Heart right ventricle (tissue), 16 donors: ENCODE measurements around the gene EOGT. TPM values are rescaled to one million over a fixed set of nuclear protein-coding genes. Genes with fewer than 3 reads are reported as not detected.

Source experiments
- ATAC-seq, 8 donors: fragments of 200-7000 bp; cut with Tn5 transposase; one replicate each; pipeline ENCODE4 v1.9.1; 2020; ENCODE audit warnings: mild to moderate bottlenecking in 8 of 8, moderate library complexity in 8 of 8, moderate number of reproducible peaks in 1 of 8
- DNase-seq, 2 donors: peaks; one replicate each; pipeline ENCODE4 v3.0.0-alpha.2; 2020
- H3K27ac ChIP-seq, 10 donors: fragments of 200-600 bp; sonication (generic) in 2 of 10; one replicate each; pipeline versions ENCODE4 v1.5.0 to v1.8.0; 2020 to 2022; ENCODE audit warnings: mild to moderate bottlenecking in 3 of 10
- H3K27me3 ChIP-seq, 7 donors: fragments of 200-600 bp; one replicate each; pipeline ENCODE4 v1.8.0; 2021 to 2022; ENCODE audit warnings: mild to moderate bottlenecking in 2 of 7
- H3K36me3 ChIP-seq, 9 donors: fragments of 200-600 bp; sonication (generic) in 1 of 9; one replicate each; pipeline versions ENCODE4 v1.5.0 to v1.8.0; 2020 to 2022; ENCODE audit warnings: mild to moderate bottlenecking in 2 of 9
- H3K4me1 ChIP-seq, 9 donors: fragments of 200-600 bp; sonication (generic) in 1 of 9; one replicate each; pipeline versions ENCODE4 v1.5.0 to v1.8.0; 2020 to 2022; ENCODE audit warnings: mild to moderate bottlenecking in 4 of 9
- H3K4me3 ChIP-seq, 10 donors: fragments of 200-600 bp; sonication (generic) in 2 of 10; one replicate each; pipeline versions ENCODE4 v1.5.0 to v1.8.0; 2020 to 2022; ENCODE audit warnings: mild to moderate bottlenecking in 7 of 10, moderate library complexity in 2 of 10
- H3K9me3 ChIP-seq, 11 donors: fragments of 200-600 bp in 10 of 11; sonication (generic) in 2 of 11; one replicate each; pipeline versions ENCODE4 v1.5.0 to v1.8.0; 2013 to 2022; ENCODE audit warnings: mild to moderate bottlenecking in 2 of 11, control low read depth in 1 of 11, moderate library complexity in 1 of 11
- WGBS, 2 donors: extraction: QIAGEN DNeasy Blood & Tissue Kit; methylation state at CpG; one replicate each; pipeline ENCODE4 v1.1.7; 2013; ENCODE audit warnings: inconsistent platforms in 1 of 2; 5-methylcytosine and 5-hydroxymethylcytosine counted together
- intact Hi-C, 10 donors: fragments of 100-400 bp; cut with DNase I; formaldehyde crosslinking; loops; one replicate each; pipeline versions ENCODE4 v1.11.1 to v1.14.2; 2022
- polyA plus RNA-seq, 2 donors: library from polyadenylated mRNA; stranded (reverse); fragments of 200-250 nt; gene quantifications; one replicate each; pipeline ENCODE4 v1.2.3, GENCODE V29; 2013
- total RNA-seq, 10 donors: library from RNA; stranded (reverse); fragmentation: NEBNext Ultra II Directional in 3 of 10; extraction: Animal tissue kit (Norgen Biotek cat#: 25700) in 3 of 10; gene quantifications; one replicate each; pipeline versions ENCODE4 v1.2.1 to v1.2.4, GENCODE V29; 2021 to 2023
- TF ChIP-seq, protein P1 (sequence below), 9 donors: fragments of 200-600 bp; sonication (generic) in 2 of 9; IDR thresholded peaks; one replicate each; pipeline versions ENCODE4 v1.5.0 to v1.8.0; 2021 to 2022; ENCODE audit warnings: antibody characterized with exemption in 9 of 9, mild to moderate bottlenecking in 5 of 9, moderate library complexity in 1 of 9
- donor health status: Arrhythmogenic right ventricular cardiomyopathy.
- donor health status: ischemic (EF 13 %, LVEDD 7.1; RV severe dilation, severe dysfunction).
- donor health status: healthy with polysubstance abuse.
- donor health status: DM: no; HTN: yes; CAD: no.
- donor health status: DM: no; HTN: no; CAD: no.
- donor health status: ischemic (EF 25% LVEDD 6.9; RV normal size, moderate dysfunction).
- donor health status: ischemic (EF 25% LVEDD 5.7; RV mildly dilated, moderate dysfunction).
- donor health status: healthy.
- donor health status: DM: yes; HTN: yes; CAD: no.
- donor health status: Ischemic cardiomyopathy.
- donor health status: ischemic (EF 35%, LVEDD 5.7; RV mildly dilated, moderate dysfunction).
- donor health status: nonischemic (EF 11% LVEDD 7.7; RV severe dilation, severe dysfunction).
- donor health status: DM: yes; HTN: yes; CAD: no.
- donor health status: PGD.
- donor health status: ischemic (EF 29% LVEDD 5.4; RV normal size, mild dysfunction).
- donor health status: nonischemic (EF 23%, LVEDD 6.1; RV moderate dilation, normal function).

Gene EOGT
- total and polyA plus RNA-seq, 12 donors = 8.8 to 66.5 (median 39.8) TPM

DNA sequence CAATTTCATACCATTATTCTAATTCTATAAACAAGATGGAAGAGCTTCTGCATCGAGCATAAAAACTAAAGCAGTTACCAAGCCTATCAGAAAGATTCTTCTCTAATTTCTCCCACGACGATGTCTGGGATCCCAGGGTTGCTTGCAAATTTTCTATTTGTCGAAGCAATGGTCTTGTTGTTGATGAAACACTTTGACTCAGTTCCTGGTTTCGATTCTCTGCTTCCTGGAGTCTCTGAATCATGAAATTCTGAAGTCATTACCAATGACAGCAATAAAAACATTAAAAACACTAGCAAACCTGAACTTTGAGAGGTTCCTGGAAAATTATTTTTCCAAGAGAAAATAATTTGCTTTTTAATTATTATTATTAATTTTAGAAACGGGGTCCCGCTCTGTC, 20.0 kb upstream of the EOGT start:
- intact Hi-C loops = no loop called here
- peaks cover 0 to 6% (median 0%) of the 10 kb centered on the region in 9 donors for H3K4me1 ChIP-seq
- H3K27me3 ChIP-seq = no peaks in the 10 kb centered on the region
- TF ChIP-seq, protein P1, sequence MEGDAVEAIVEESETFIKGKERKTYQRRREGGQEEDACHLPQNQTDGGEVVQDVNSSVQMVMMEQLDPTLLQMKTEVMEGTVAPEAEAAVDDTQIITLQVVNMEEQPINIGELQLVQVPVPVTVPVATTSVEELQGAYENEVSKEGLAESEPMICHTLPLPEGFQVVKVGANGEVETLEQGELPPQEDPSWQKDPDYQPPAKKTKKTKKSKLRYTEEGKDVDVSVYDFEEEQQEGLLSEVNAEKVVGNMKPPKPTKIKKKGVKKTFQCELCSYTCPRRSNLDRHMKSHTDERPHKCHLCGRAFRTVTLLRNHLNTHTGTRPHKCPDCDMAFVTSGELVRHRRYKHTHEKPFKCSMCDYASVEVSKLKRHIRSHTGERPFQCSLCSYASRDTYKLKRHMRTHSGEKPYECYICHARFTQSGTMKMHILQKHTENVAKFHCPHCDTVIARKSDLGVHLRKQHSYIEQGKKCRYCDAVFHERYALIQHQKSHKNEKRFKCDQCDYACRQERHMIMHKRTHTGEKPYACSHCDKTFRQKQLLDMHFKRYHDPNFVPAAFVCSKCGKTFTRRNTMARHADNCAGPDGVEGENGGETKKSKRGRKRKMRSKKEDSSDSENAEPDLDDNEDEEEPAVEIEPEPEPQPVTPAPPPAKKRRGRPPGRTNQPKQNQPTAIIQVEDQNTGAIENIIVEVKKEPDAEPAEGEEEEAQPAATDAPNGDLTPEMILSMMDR (IDR thresholded peaks at IDR 0.05) = no peak
- 90 to 95% methylated on average over 7 of the region's 7 CpGs for whole genome bisulfite sequencing, 2 donors
- peaks cover 0 to 100% (median 68%) of the 10 kb centered on the region in 9 donors for H3K36me3 ChIP-seq
- peak overlapping the region in 1 of 10 donors; percentile 61 for H3K27ac ChIP-seq
- H3K4me3 ChIP-seq = no peak overlapping the region
- DNase-seq (no peak), ATAC-seq (no peak)
- H3K9me3 ChIP-seq = no peaks in the 10 kb centered on the region

DNA sequence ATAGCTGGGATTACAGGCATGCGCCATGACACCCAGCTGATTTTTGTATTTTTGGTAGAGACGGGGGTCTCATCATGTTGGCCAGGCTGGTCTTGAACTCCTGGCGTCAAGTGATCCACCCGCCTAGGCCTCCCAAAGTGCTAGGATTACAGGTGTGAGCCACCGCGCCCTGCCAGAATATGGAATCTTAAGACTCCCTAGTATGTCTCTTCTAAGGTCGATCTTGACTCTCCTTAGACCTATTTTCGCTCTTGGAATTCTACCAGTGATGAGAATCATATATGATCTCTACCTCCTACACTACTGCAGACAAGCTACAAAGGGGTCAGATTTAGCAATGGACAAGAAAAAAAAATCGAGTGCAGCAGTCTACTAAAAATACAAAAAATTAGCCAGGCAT, 19.3 kb upstream of the EOGT start:
- 97% methylated on average over 9 of the region's 9 CpGs for WGBS, 2 donors

DNA sequence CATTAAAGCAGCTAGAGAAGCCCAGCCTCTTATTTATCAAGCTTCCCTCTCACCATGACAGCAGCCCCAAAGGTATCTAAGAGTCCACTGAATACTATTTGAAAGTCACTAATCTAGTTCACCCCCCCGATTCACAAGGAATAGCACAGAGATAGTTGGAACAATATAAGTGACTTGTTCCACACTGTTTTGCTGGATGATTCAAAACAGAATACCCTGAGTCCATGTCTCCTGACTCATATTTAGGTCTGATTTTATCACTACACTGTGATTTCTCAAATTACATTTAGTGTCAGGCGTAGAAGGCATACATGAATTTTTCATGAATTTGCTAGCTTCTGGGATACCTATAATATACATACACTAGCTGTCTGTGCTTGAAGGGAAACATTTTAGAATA, 18.7 kb upstream of the EOGT start:
- 86 to 95% methylated on average over 2 of the region's 2 CpGs for WGBS, 2 donors
- no peaks in the 10 kb centered on the region for H3K27me3 ChIP-seq
- DNase-seq (no peak), ATAC-seq (no peak)
- no peaks in the 10 kb centered on the region for H3K9me3 ChIP-seq
- H3K36me3 ChIP-seq = peaks cover 0 to 100% (median 61%) of the 10 kb centered on the region in 9 donors
- peaks cover 0 to 6% (median 0%) of the 10 kb centered on the region in 9 donors for H3K4me1 ChIP-seq
- intact Hi-C loops = no loop called here
- TF ChIP-seq, protein P1 (IDR thresholded peaks at IDR 0.05) = no peak
- H3K27ac ChIP-seq = no peak overlapping the region
- H3K4me3 ChIP-seq = no peak overlapping the region

More for the DNA sequence above, 19.3 kb upstream of the EOGT start:
- DNase-seq (no peak), ATAC-seq (no peak)
- H3K4me3 ChIP-seq = no peak overlapping the region
- TF ChIP-seq, protein P1 (IDR thresholded peaks at IDR 0.05) = no peak
- intact Hi-C loops = no loop called here
- no peaks in the 10 kb centered on the region for H3K9me3 ChIP-seq
- H3K4me1 ChIP-seq = peaks cover 0 to 6% (median 0%) of the 10 kb centered on the region in 9 donors
- H3K27ac ChIP-seq = peak overlapping the region in 1 of 10 donors; percentile 33
- peaks cover 0 to 100% (median 61%) of the 10 kb centered on the region in 9 donors for H3K36me3 ChIP-seq
- H3K27me3 ChIP-seq = no peaks in the 10 kb centered on the region

DNA sequence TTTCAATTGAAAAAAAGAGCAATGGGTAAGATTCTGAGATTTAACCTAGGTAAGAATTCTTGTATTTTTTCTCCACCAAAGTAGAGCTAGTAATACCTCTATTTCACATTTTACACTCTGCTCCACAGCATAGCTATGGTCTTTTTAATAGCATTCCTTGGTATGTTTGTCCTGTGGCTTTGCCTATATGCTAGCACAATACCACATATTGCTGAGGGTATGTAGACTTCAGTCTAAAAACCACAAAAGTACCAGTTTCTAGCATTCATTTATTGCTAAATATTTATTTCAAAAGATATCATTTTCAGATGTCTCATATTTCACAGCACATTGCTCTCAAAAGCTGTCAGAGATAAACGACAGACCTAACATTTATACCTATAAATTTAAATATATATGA, 18.2 kb upstream of the EOGT start:
- TF ChIP-seq, protein P1 (IDR thresholded peaks at IDR 0.05) = no peak
- intact Hi-C loops = no loop called here
- H3K4me3 ChIP-seq = no peak overlapping the region
- peaks cover 0 to 6% (median 0%) of the 10 kb centered on the region in 9 donors for H3K4me1 ChIP-seq
- H3K9me3 ChIP-seq = no peaks in the 10 kb centered on the region
- WGBS, 2 donors = 88 to 94% methylated on average over 1 of the region's 1 CpG
- DNase-seq (no peak), ATAC-seq (no peak)
- no peaks in the 10 kb centered on the region for H3K27me3 ChIP-seq
- no peak overlapping the region for H3K27ac ChIP-seq
- H3K36me3 ChIP-seq = peaks cover 0 to 100% (median 55%) of the 10 kb centered on the region in 9 donors
